GM18511 (cell line): ENCODE measurements around the gene COG8.
A peak's percentile ranks its signal among the peaks of the same experiment; 100 is the strongest.

Experiments used
- ATAC-seq: cut with Tn5 transposase; IDR thresholded peaks from one replicate; pipeline ENCODE4 v1.9.1; 2021; ENCODE audit warnings: mild to moderate bottlenecking, moderate library complexity; ENCODE audit not compliant: unreplicated experiment

The COG8 gene

DNA sequence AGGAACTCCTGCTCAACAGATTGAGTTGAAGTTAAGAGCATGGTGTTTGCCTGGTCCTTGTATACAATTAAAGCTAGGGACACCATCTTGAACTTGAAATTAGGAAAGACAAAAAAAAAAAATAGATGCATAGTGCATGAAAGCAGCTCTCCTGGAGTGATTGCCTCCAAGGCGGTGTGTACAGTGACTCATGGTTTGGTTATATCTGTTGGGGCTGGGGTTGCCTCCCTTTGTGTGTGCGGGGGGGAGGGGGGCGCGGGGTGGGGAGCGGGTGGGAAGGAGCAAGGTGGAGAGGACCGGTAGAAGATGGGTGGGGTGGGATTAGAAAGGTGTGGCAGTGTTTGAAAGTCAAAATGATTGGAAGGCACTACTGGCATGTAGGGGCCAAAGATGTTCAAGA, 8.9 kb upstream of the COG8 start:
- ATAC-seq, result no peak

GRCh38 chr16:69346683-69347082, 7.3 kb upstream of the COG8 start:
- no peak for ATAC-seq

DNA sequence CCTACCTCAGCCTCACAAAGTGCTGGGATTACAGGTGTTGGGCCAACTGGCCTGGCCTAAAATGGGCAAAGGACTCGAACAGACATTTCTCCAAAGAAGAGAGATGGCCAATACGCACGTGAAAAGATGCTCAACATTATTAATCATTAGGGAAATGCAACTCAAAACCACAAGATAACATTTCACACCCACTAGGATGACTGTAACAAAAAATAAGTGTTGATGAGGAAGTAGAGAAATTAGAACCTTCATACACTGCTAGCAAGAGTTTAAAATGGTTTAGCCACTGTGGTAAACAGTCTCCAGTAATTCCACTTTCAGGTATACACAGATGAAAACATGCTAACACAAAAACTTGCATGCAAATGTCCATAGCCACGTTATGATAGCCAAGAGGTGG, 6.6 kb upstream of the COG8 start:
- ATAC-seq, result no peak

DNA sequence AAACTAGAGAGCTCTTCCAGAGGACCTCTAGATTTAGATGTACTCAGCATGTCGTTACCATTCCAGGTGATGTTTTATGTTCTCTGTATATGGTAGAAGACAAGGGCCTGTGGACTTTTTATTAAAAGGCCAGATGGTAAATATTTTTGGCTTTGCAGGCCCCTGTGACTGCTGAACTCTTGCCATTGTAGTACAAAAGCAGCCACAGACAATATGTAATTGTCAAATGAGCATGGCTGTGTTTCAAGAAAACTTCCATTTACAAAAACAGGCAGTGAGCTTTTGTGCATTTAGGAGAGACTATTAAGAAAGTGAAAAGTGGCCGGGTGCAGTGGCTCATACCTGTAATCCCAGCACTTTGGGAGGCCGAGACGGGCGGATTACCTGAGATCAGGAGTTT, 4.8 kb upstream of the COG8 start:
- ATAC-seq, result no peak

DNA sequence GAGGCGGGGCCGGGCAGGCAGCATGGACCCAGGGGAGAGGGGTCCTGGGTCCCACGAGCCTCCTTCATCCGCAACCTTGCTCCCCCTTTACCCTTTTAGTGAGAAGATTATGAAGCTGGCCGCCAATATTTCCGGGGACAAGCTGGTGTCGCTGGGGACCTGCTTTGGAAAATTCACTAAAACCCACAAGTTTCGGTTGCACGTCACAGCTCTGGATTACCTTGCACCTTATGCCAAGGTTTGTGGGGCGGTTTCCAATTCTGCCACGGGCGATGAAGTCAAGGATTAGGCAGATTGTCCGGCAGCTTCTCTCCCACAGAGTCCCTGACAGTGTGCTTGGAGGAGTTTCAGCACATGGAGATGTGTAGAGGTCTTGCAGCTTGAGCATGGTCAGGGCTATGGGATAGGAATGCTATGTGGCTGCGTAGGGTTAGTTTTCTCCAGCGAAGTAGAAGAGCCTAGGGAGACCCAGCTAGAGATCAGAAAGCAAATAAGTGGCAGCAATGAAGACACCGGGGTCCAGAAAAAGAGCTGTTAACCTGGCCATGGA, 806 bp upstream of the COG8 start:
- no peak for ATAC-seq

- ATAC-seq, result no peak
Measured at GRCh38 chr16:69338557-69339288, 641 bp downstream of the COG8 start.

DNA sequence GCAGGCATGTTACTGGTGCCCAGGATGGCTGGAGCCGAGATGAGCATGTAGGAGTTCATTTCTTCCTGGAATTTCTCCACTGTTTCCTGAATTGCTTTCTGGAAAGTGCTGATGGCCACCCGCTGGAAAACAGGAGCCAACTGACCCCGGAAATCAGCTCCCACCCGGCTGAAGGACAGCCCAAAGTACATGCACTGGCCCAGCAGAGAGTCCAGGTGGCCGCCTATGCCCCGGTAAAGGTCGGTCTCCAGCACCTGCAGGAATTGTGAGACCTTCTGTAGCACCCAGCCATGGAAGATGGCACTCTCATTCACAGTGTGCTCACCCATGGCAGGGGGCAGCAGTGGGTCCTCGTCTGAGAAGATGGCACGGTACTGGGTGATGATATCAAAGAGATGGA, 4.7 kb downstream of the COG8 start:
- ATAC-seq, result no peak

GRCh38 chr16:69330286-69331109, 8.9 kb downstream of the COG8 start, which contains the start of gene PDF:
PDF (minus strand) TSS chr16:69330588; CDS start chr16:69330570, 18 bp downstream.
- peak; percentile 93 for ATAC-seq

GRCh38 chr16:69329369-69330285, 9.7 kb downstream of the COG8 start:
- peak; percentile 48 for ATAC-seq

DNA sequence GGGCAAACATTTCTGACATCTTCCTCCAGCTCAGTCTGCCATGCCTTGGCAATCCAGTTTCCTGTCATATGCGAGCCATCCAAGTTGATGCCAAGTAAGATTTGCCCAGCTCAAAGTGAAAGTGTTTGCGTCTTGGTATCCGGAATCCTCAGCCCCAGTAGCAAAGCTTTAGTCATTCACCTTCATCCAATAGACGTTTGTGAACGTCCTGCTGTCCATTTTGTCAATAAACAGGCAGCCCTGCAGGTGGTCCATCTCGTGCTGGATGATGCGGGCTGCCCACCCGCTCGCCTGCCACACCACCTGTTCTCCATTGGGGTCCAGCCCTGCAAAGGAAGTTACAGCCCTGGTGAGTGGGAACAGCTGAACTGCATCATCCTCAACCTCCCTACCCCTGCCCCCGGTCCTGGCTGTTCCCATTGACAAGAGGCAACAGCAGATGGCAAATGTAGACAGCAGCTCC, 10.5 kb downstream of the COG8 start:
- no peak for ATAC-seq

DNA sequence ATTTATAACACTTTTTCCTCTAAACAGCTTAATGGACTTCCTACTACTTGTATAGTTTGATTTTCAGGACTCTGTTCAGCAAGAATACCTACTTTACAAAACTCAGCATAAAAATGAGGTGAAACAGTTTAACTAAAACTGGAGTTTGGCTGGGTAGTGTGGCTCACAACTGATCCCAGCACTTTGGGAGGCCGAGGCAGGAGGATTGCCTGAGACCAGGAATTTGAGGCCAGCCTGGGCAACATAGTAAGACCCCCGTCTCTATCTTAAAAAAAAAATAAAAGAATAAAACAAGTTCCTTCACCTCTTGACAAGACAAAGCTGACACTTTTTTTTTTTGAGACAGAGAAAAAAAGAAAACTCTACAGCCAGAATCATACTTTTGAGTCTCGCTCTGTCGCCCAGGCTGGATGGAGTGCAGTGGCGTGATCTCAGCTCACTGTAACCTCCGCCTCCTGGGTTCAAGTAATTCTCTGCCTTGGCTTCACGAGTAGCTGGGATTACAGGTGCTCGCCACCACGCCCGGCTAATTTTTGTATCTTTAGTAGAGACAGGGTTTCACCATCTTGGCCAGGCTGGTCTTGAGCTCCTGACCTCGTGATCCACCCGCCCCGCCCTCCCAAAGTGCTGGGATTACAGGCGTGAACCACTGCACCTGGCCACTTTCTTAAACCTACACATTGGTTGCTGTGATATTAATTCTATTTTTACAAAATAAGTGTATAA, 11.6 kb downstream of the COG8 start:
- ATAC-seq, result no peak

- no peak for ATAC-seq
Measured at GRCh38 chr16:69326172-69326873, 13.0 kb downstream of the COG8 start.

DNA sequence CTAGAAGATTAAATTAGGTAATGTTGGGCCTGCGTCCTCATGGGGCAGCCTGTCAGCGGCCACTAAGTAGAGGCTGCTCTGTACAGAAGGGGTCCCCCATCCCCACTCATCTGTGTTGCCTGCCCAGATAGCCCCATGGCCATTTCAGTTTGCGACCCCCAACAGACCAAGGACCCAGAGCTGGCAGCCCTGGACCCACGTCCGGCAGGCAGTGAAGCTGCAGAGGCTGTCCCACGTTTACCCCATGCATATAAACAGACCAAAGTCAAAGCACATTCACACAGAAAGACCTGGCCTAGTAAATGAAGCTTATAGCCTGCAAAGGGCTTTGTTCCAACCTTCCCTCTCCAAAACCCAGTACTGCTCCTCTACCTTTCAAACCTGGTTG, 13.6 kb downstream of the COG8 start:
- ATAC-seq, result no peak

- no peak for ATAC-seq
Measured at GRCh38 chr16:69324585-69325253, 14.6 kb downstream of the COG8 start.

DNA sequence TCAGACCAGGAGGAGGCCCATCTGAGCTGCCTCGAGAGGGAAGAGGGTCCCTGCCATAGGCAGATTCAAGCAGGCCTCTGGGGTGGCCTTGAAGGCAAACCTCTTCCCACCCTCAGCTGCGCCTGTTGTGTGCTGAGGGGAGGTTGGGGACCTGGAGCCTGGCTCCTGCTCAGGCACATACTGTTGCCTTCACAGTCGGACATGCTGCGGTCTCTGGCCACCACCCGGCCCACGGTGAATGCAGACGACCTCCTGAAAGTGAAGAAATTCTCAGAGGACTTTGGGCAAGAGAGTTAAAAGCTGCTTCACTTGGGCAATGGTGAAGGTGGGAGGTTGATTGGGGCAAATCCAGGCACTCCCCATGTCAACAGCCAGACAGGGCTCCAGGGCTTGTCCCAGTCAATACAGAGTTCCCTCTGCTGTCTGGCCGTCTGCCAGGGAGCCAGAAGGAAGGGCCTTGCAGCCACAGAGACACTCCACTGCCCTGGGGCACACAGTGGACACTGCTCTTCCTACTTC, 15.3 kb downstream of the COG8 start:
- ATAC-seq, result no peak

GRCh38 chr16:69323415-69323814, 15.9 kb downstream of the COG8 start:
- ATAC-seq, result no peak

DNA sequence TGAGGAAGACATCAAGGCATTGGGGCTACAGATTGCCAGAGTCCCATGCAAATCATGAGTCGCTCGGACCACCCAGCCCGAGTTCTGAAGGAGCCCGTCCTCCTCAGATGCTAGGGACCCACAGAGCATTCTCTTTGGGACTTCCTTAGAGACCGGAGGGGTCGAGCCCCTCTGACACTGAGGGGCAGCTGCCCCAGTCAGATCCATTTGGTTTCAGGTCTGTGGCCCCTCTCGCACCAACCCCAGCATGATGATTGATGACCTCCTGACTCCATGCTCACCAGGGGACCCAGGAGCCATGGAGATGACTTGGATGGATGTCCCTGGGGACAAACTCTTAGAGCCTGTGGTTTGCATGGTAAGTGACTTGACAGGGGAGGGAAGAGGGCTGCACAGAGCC, 17.0 kb downstream of the COG8 start:
- no peak for ATAC-seq

DNA sequence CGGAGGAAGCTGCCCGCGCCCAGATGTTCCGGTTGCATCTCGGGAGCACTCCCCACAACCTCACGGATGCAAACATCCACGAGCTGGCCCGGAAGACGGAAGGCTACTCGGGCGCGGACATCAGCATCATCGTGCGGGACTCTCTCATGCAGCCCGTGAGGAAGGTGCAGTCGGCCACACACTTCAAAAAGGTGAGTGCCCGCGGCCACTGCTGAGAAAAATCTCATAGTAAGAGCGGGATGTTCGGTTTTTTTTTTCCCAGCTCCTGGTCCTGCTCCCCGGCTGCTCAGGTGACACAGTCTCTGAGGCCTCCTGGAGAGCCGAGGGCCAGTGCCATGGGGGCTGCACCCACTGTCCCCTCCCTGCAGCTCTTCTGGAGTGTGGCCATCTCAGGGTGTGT, 18.3 kb downstream of the COG8 start:
- no peak for ATAC-seq

DNA sequence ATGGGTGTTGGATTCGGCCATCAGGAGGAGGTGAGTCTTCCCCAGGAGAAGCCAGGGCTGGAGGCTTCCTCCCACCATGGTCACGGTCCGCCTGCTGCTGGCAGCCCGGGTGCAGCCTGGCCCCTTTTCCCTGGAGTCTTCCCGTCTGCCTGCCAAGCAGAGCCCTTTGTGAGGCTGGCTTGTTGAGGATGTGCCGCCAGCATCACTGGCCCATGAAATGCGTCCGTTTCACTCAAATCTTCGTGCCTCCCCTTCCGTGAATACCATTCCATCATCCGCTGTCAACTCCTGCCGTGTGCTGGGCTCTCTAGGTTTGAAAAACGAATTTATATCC, 18.7 kb downstream of the COG8 start:
- no peak for ATAC-seq
